Measurements from ENCODE around the gene MORF4L2. TPM values are rescaled to one million over a fixed set of nuclear protein-coding genes. Genes with fewer than 3 reads are reported as not detected.
A peak's percentile ranks its signal among the peaks of the same experiment; 100 is the strongest.
"Not testable (repeated sequence)": the region's sequence is repeated elsewhere in the genome, so short reads cannot be mapped to it uniquely, and the experiment has no call there.

MORF4L2 gene
- polyA plus RNA-seq, 1 donor from 2014 or later = 60.3 TPM

DNA sequence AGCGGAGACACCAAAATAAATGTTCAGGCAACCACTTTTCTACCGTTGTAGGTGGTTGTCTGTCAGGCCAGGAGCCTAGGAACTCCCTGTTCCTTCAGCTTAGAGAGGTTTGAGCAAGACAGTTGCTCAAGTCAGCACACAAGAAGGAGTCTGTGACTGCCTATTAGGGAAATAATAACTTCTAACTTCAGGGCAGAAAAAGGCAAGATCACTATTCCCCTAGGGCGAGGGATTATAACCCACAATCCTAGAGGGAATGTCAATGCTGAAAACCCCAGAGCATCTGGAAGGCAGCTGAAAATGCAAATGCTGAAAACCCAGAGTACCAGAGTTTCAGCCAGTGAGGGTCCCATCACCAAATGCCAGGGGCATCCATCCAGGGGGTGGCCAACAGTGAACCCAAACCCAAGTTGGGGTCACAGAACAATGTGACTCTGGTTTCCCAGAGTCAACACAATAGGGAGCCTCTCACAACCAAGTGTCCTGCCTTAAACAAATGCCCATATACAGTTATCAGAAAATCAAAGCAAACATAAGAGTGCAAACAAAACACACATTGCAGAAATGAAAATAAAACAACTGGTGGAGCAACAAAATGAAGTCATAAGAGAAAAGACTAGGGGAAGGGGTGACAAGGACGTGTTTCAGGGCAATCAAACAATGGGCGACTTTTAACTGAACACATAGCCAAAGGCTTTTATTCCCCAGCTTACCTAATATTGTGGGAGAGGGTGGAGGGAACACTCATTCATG lies 27.6 kb downstream of the MORF4L2 start:
- Mint-ChIP-seq H3K4me1 (no peaks in the 10 kb centered on the region), H3K36me3 (no peaks in the 10 kb centered on the region), H3K9me3 (peaks cover 0 to 2% (median 1%) of the 10 kb centered on the region in 3 donors), H3K27me3 (peaks cover 3% of the 10 kb centered on the region), H3K4me3 (no peak overlapping the region), H3K27ac (no peak overlapping the region)

DNA sequence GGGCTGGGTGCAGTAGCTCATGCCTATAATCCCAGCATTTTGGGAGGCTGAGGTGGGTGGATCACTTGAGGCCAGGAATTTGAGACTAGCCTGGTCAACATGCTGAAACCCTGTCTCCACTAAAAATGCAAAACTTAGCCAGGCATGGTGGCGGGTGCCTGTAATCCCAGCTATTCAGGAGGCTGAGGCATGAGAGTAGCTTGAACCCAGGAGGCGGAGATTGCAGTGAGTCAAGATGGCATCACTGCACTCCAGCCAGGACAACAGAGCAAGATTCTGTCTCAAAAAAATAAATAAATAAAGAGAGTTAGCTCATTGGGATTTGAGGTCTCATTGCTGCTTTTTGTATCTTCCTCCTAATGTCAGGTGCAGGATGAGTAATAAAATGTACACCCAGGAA lies 29.4 kb downstream of the MORF4L2 start:
- H3K36me3 Mint-ChIP-seq, H3K27ac Mint-ChIP-seq, H3K4me1 Mint-ChIP-seq, H3K9me3 Mint-ChIP-seq, H3K4me3 Mint-ChIP-seq, H3K27me3 Mint-ChIP-seq: not testable (repeated sequence)

DNA sequence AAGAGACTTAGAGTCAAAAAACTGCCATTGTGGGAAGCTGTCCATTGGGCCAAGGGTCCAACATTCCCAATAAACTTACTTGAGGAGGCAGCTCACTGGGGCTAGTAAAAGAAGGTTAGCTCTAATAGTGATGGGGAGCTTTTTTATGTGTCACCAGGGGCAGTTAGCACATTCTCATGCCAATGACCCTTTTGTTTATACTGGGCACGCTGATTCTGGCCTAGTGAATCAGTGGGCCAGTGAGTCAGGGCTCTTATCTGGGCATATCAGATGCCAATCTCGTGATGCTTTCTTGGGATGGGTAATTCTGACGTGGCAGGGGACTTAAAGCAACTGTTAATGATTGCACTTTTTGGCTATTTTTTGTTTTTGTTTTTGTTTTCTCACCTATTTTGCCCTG lies 29.9 kb downstream of the MORF4L2 start:
- no peaks in the 10 kb centered on the region for H3K36me3 Mint-ChIP-seq
- H3K4me1 Mint-ChIP-seq = no peaks in the 10 kb centered on the region
- H3K9me3 Mint-ChIP-seq = peaks cover 0 to 2% (median 1%) of the 10 kb centered on the region in 3 donors
- H3K4me3 Mint-ChIP-seq = no peak overlapping the region
- no peak overlapping the region for H3K27ac Mint-ChIP-seq
- no peaks in the 10 kb centered on the region for H3K27me3 Mint-ChIP-seq

DNA sequence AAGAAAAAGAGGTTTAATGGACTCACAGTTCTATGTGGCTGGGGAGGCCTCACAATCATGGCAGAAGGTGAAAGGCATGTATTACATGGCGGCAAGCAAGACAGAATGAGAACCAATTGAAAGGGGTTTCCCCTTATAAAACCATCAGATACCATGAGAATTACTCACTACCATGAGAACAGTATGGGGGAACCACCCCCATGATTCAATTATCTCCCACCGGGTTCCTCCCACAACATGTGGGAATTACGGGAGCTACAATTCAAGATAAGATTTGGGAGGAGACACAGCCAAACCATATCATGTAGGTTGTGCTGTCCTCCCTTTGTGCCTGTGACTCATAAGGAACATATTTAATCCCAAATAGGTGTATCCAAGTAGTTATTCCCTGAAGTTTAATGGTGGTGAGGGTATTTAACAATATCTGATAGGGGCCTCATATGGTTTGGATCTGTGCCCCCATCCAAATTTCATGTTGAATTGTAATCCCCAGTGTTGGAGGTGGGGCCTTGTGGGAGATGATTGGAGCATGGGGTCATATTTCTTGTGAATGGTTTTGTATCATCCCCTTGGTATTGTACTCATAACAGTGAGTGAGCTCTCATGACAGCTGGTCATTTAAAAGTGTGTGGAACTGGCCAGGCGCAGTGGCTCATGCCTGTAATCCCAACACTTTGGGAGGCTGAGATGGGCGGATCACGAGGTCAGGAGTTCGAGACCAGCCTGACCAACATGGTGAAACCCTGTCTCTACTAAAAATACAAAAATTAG lies 31.1 kb downstream of the MORF4L2 start:
- H3K27me3 Mint-ChIP-seq, H3K4me1 Mint-ChIP-seq, H3K27ac Mint-ChIP-seq, H3K36me3 Mint-ChIP-seq, H3K4me3 Mint-ChIP-seq, H3K9me3 Mint-ChIP-seq: not testable (repeated sequence)

DNA sequence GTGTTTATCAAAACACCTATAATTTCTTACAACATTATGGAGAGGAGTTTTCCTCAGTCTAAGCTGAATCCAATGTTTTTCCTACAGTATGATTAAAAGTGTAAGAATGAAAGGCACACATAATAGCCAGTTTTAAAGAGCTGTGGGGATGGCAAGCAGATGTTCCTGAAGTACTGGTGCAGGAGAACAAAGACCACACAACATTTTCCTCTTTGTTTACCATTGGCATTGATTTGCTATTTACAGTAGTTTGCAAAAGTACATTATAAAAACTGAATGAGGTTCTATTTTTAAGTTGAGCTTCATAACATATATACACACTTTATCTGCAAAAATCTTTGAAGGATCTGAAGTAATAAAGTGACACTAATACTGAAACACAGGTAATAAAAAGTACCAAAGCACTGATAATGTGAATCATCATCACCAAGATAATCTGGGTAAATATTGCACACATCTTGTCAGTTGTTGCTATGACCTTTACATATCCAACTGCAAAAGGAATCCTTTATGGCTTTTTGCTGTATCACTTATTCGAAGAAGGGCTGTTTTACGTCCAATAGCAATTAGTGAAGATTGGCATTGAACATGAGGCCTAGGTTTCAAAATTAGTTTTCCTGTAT lies 35.2 kb downstream of the MORF4L2 start:
- no peak overlapping the region for H3K4me3 Mint-ChIP-seq
- no peaks in the 10 kb centered on the region for H3K36me3 Mint-ChIP-seq
- H3K27me3 Mint-ChIP-seq = no peaks in the 10 kb centered on the region
- H3K27ac Mint-ChIP-seq = no peak overlapping the region
- H3K9me3 Mint-ChIP-seq = peaks cover 0 to 5% (median 1%) of the 10 kb centered on the region in 3 donors
- no peaks in the 10 kb centered on the region for H3K4me1 Mint-ChIP-seq

DNA sequence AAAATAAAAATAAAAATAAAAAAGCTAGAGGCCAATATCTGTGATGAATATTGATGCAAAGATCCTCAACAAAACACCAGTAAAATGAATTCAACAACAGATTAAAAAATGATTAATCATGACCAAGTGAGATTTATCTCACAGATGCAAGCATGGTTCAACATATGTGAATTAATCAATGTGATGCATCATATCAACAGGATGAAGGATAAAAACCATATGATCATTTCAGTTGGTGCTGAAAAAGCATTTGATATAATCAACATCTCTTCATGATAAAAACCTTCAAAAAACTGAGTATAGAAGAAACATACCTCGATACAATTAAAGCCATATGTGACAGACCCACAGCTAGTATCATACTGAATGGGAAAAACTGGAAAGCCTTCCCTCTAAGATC lies 38.9 kb downstream of the MORF4L2 start:
- no peak overlapping the region for H3K27ac Mint-ChIP-seq
- H3K4me1 Mint-ChIP-seq = no peaks in the 10 kb centered on the region
- no peak overlapping the region for H3K4me3 Mint-ChIP-seq
- peaks cover 0 to 5% (median 0%) of the 10 kb centered on the region in 3 donors for H3K9me3 Mint-ChIP-seq
- H3K36me3 Mint-ChIP-seq = no peaks in the 10 kb centered on the region
- H3K27me3 Mint-ChIP-seq = peaks cover 6% of the 10 kb centered on the region

DNA sequence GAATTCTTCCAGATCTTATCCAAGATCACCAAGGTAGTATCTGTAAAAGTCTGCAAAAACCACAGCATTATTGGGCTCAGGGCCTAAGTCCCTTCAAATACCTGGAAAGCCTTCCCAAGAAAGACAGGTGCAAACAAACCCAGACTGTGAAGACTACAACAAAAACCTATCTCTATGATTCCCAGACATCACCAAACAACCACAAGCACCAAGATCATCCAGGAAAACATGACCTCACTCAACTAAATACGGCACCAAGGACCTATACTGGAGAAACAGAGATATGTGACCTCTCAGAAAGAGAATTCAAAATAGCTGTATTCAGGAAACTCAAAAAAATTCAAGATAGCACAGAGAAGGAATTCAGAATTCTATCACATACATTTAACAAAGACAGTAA lies 42.4 kb downstream of the MORF4L2 start:
- H3K27ac Mint-ChIP-seq = no peak overlapping the region
- H3K27me3 Mint-ChIP-seq = peaks cover 11% of the 10 kb centered on the region
- H3K4me1 Mint-ChIP-seq = no peaks in the 10 kb centered on the region
- H3K9me3 Mint-ChIP-seq = peaks cover 0 to 5% (median 0%) of the 10 kb centered on the region in 3 donors
- H3K36me3 Mint-ChIP-seq = no peaks in the 10 kb centered on the region
- no peak overlapping the region for H3K4me3 Mint-ChIP-seq

DNA sequence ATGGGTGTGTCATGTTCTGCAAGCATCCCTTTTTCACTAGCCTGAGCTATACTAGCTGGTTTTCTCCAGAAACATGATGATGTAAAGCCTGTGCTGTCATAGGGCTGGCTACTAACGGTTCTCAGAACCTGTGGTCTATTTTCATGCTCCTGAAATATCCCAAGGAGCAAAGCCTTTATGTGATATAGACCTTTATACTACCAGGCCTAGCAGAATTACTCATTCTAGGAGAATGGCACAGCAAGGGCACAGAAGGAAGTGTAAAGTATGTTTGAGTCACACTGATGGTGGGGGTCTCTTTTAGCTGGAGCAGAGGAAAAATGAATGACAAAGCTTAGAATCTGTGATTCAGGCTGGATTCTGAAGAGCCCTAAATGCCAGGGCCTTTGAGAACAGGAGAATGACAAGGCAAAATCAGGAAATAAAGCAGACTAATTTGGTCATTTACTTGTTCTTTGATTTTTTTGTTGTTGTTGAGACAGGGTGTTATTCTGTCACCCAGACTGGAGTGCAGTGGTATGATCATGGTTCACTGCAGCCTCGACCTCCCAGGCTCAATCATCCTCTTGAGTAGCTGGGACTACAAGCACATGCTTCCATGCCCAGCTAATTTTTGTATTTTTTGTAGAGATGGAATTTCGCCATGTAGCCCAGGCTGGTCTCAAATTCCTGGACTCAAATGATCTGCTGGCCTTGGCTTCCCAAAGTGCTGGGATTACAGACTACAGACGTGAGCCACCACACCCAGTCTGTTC lies 45.9 kb downstream of the MORF4L2 start:
- no peaks in the 10 kb centered on the region for H3K36me3 Mint-ChIP-seq
- no peak overlapping the region for H3K4me3 Mint-ChIP-seq
- no peaks in the 10 kb centered on the region for H3K9me3 Mint-ChIP-seq
- peaks cover 9% of the 10 kb centered on the region for H3K27me3 Mint-ChIP-seq
- H3K27ac Mint-ChIP-seq = peak overlapping the region in 1 of 3 donors; percentile 57
- H3K4me1 Mint-ChIP-seq = no peaks in the 10 kb centered on the region

DNA sequence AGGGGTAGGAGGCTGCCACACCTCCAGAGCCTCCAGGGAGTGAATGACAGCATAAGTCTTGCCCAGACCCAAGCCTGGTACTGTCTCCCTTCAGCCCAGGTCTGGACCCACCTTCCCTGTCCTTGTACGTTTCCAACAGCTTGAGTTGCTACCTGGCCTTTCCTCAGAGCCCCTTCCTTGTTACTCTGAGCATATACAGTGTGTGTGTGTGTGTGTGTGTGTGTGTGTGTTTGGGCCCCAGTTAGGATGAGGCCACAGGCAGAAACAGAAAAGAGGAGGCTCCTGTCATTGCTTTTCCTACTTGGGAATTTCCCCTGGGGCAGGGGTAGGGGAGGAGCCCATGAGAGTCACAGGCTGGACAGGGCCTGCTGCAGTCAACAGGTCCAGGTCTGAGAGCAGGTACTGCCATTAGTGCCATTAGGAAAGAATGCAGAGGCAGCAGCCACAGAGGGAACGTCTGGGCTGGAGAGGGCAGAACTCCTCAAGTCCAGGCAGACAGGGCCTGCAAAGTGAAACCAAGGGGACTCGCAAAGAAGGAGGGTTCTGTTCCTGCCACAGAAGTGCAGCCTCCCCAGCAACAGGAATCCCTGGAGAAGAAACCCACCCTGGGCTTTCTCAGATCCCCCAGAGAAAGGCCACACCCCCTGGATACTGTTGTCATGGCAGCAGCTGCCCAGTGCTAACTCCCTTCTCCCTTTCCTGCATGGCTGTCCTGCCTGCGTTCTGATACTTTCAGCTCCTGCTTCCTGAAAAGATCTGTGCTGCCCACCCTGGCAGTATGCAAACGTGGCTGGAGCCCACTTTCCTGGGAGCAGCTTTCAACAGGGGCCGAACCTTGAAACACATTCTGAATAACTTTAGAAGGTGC lies 47.8 kb downstream of the MORF4L2 start:
- H3K4me1 Mint-ChIP-seq, H3K4me3 Mint-ChIP-seq, H3K27ac Mint-ChIP-seq, H3K27me3 Mint-ChIP-seq, H3K36me3 Mint-ChIP-seq, H3K9me3 Mint-ChIP-seq: not testable (repeated sequence)

DNA sequence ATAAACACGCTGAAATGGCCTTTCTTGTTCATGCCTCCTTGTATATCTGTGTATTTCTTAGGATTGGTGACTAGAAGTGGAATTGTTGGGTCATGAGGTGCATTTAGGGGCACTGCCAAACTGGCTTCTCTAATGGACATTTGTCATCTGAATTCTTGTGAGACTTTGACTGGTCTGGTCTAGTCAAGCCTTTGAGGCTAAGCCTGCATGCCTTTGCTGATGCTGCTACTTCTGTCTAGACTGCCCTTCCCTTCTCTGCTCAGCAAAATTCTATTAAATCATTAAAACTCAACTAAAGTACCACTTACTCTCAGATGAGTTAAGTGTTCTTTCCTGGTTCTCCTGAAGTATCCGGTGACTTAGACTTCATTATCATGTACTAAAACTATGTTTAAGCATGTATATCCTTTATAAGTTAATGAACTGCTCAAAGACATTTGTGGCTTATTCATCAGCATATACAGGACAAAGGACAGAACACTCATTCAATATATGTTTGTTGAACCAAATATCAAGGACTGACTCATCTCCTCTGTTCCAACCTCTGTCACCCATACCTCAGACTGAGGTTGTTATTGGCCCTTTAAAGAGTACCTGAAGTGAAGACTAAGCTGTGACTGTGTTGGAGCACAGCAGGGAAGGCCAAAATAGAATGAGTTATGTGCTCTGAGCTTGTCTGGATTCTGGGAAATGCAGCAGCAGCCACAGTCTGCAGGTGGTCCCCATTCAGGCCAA lies 48.7 kb downstream of the MORF4L2 start:
- Mint-ChIP-seq H3K4me1 (no peaks in the 10 kb centered on the region), H3K36me3 (no peaks in the 10 kb centered on the region), H3K9me3 (no peaks in the 10 kb centered on the region)

DNA sequence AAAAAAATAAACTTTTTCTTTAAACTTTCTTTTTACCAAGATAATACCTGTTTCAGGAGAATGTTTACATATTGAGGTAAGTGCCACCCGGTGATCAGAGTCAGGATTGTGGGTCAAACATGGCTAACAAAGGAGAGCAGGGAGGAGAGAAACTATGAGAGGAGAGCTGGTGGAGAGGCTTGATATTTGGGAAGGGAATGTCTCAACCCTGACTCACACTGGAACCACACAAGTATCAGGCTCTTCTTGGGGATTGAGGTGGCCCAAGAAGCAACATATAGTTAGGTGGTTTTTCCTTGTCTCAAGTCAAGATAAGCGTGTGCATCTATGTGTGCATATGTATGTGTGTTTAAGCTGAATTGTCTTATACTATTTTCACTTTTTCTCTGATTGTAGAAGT lies 51.1 kb downstream of the MORF4L2 start:
- H3K9me3 Mint-ChIP-seq = no peaks in the 10 kb centered on the region
- peaks cover 1% of the 10 kb centered on the region for H3K27me3 Mint-ChIP-seq
- no peak overlapping the region for H3K27ac Mint-ChIP-seq
- H3K4me3 Mint-ChIP-seq = no peak overlapping the region
- H3K4me1 Mint-ChIP-seq = no peaks in the 10 kb centered on the region
- no peaks in the 10 kb centered on the region for H3K36me3 Mint-ChIP-seq

More for the DNA sequence above, 48.7 kb downstream of the MORF4L2 start:
- H3K27ac Mint-ChIP-seq = no peak overlapping the region
- H3K27me3 Mint-ChIP-seq = peaks cover 6% of the 10 kb centered on the region
- H3K4me3 Mint-ChIP-seq = no peak overlapping the region

DNA sequence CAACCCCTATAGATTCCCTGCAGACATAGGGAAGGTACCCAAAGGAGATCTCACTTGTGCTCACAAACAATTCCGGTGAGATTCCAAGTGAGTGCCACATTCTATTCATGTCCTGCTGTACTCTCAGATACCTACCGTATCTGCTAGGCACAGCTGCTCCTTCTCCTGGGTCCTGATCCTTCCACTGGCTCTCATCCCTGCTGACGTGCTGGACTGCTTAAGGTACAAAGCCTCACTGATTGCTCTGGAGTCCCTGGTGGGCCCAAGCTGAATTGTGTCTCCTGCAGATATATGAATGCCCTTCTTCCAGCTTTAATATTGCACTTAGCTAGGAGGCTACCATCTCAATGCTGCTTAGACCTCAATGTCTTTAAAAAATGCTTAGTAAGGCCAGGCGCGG lies 55.4 kb downstream of the MORF4L2 start:
- Mint-ChIP-seq H3K27ac (no peak overlapping the region), H3K4me1 (peaks cover 5 to 9% (median 9%) of the 10 kb centered on the region in 3 donors), H3K9me3 (peaks cover 0 to 4% (median 0%) of the 10 kb centered on the region in 3 donors), H3K4me3 (peak overlapping the region in 1 of 4 donors; percentile 47), H3K36me3 (no peaks in the 10 kb centered on the region), H3K27me3 (peaks cover 1% of the 10 kb centered on the region)

DNA sequence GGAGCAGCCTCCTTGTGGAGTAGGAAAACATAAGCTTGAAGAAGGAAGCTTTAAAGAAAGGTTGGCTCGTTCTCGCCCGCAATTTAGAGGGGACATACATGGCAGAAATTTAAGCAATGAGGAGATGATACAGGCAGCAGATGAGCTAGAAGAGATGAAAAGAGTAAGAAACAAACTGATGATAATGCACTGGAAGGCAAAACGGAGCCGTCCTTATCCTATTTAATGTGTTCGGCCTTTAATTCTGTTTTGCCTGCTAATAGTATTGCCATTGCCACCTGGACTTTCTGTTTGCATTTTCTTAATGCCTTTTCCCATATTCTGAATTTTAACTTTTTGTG lies 56.4 kb downstream of the MORF4L2 start:
- H3K36me3 Mint-ChIP-seq = no peaks in the 10 kb centered on the region
- H3K27me3 Mint-ChIP-seq = peaks cover 1% of the 10 kb centered on the region
- peaks cover 8 to 9% (median 9%) of the 10 kb centered on the region in 3 donors for H3K4me1 Mint-ChIP-seq
- peaks cover 0 to 4% (median 0%) of the 10 kb centered on the region in 3 donors for H3K9me3 Mint-ChIP-seq
- peak overlapping the region in 3 of 4 donors; percentile 78 to 96 (median 91) for H3K4me3 Mint-ChIP-seq
- peak overlapping the region in 2 of 3 donors; percentile 54 to 92 for H3K27ac Mint-ChIP-seq
